ENCODE data around the gene PLEKHG1.

PLEKHG1 gene

DNA sequence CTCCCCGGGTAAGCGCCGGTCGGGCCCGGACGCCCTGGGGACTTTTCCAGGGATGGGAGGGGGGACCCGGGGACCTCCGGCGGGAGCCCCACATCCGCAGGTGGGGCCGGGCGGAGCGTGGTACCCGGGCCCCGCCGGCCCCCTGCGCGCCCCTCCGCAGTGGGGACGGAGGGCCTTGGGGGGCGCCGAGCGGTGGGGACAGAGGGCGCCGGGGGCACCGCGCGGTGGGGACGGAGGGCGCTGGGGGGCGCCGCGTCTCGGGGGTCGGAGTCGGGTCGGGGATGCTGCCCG is 270 bp downstream of the PLEKHG1 start:
- TF ChIP-seq, protein P1, sequence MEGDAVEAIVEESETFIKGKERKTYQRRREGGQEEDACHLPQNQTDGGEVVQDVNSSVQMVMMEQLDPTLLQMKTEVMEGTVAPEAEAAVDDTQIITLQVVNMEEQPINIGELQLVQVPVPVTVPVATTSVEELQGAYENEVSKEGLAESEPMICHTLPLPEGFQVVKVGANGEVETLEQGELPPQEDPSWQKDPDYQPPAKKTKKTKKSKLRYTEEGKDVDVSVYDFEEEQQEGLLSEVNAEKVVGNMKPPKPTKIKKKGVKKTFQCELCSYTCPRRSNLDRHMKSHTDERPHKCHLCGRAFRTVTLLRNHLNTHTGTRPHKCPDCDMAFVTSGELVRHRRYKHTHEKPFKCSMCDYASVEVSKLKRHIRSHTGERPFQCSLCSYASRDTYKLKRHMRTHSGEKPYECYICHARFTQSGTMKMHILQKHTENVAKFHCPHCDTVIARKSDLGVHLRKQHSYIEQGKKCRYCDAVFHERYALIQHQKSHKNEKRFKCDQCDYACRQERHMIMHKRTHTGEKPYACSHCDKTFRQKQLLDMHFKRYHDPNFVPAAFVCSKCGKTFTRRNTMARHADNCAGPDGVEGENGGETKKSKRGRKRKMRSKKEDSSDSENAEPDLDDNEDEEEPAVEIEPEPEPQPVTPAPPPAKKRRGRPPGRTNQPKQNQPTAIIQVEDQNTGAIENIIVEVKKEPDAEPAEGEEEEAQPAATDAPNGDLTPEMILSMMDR (IDR thresholded peaks at IDR 0.05; ENCODE audit: extremely low read depth, missing control alignments): no peak
- DNase-seq (ENCODE audit: low spot score): no peak

DNA sequence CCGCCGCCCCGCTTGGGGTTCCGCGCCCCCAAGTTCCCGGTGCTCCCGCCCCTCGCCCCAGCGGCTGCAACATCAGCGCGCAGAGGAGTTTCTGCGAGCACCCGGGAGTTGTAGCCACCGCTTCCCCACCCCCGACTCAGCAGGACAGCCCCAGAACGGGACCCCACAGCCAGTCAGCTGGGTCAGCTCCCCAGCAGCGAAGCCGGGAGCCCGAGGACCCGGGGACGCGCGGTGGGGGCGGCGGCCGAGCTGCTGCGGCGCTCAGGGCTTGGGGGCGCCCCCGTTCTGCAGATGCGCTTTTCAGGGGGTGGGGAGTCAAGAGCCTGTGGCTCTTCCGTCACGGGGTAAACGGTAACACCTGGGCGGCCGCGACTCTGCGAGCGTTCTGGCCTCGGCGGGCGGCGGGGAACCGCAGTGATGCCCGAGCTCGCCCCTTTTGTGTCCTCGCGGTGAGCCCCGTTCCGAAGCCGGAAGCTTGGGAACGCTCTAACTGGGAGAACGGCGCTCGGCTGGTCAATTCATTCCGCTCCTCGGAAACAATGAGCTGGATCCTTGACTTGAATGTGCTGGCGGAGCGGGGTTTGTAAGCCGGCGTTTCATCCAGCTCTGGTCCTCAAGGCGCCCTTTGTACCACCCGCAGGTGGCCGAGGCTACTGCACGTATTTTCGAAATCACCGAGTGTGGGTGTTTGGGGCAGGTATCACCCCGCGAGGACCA is 774 bp downstream of the PLEKHG1 start:
- TF ChIP-seq, protein P1 (IDR thresholded peaks at IDR 0.05; ENCODE audit: extremely low read depth, missing control alignments): no peak
- DNase-seq (ENCODE audit: low spot score): peak; percentile 81

DNA sequence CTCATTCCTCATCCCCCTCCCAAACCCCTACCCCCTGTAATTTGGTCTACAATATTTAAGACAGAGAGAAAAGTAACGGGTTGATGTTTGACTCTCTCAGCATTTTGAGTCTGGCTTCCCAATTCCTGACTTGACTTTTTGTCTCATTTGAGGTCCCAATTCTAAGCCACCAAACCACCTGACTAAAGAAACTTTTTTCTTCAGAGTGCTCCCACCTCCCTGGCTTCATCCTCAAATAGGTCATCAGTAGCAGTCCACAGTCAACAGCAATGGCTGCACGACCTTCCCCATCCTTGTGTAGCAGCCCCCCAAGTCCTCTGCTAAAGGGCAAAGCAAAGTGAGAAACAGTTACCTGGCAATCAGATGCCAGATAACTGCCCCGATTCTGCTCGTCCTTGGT is 1.8 kb downstream of the PLEKHG1 start:
- no peak for DNase-seq (ENCODE audit: low spot score)
- TF ChIP-seq, protein P1 (IDR thresholded peaks at IDR 0.05; ENCODE audit: extremely low read depth, missing control alignments): no peak

DNA sequence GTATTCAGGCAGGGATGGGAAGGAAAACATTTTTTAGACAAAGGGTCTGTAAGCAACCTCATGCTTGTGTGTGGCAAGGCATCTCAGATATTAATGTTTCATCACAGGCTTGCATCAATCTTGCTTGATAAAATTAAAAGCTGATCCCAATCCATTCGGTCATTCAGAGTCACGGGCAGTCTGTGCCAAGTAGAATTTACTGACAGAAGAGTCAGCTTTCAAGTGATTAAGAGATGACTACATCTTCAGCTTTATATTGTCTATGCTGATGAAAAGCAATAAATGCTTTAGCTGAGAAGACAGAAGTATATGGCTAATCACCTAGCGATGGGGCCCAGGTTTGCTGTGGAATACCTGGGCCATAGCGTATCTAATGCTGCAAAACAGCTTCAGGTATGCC is 3.5 kb downstream of the PLEKHG1 start:
- TF ChIP-seq, protein P1 (IDR thresholded peaks at IDR 0.05; ENCODE audit: extremely low read depth, missing control alignments): no peak
- DNase-seq (ENCODE audit: low spot score): no peak

DNA sequence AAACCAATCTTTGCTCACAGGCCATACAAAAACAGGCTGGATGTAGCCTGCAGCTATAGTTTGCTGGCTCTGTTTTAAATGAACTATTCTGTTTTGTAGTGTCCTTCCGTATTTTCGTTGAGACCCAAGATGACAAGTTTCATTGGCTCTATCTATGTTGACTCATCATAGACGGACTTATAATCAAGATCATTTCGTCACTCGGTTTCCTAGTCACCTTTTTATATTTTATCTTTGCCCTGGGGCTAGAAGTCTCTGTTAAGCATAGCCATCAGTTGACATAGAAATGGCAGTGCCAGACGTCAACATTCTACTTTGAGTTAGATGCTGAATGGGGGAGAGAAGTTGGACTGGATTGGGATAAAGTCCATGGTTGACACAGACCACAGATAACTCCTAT is 4.8 kb downstream of the PLEKHG1 start:
- no peak for DNase-seq (ENCODE audit: low spot score)
- TF ChIP-seq, protein P1 (IDR thresholded peaks at IDR 0.05; ENCODE audit: extremely low read depth, missing control alignments): no peak

DNA sequence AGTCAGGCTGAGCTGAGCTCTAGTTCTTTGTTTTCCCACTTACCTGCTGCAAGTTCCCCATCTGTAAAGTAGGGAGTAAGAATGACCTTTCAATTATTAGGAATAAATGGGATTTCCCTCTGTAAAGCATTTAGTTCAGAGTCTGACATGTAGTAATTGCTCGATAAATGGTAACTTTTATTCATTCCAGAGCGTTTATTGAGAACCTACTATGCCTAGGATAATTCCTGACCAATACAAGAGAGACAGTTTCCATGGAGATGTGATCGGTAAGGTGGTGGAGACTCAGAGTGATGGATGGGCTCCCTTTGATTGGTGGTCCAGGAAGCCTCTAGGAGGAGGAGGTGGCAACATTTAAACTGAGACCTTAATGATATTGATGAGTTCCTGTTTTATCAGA is 5.6 kb downstream of the PLEKHG1 start:
- DNase-seq (ENCODE audit: low spot score): no peak
- TF ChIP-seq, protein P1 (IDR thresholded peaks at IDR 0.05; ENCODE audit: extremely low read depth, missing control alignments): no peak

DNA sequence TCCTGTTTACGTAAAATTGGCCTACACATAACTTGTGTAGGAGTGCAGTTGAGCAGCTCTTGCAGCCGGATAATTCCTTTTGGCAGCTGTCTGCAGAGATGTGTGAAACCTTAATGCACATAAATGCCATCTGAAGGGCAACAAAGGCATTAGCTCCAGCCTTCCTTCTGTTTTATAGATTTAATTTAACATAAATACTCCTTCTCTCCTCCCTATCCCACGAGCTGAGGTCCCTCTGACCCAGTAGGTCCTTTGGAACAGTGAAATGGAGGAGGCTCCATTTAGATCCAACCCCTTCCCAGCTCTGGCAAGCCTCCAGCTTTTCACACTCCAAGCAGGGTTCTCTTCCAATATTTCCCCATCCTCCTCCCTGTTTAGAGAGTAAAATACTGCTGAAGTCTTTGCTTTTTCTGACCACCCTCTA is 6.5 kb downstream of the PLEKHG1 start:
- TF ChIP-seq, protein P1 (IDR thresholded peaks at IDR 0.05; ENCODE audit: extremely low read depth, missing control alignments): no peak
- no peak for DNase-seq (ENCODE audit: low spot score)

Data from GM20000 (cell line).